Stimulated activated CD8-positive, alpha-beta memory T cell treated with anti-CD3 and anti-CD28 coated beads, Interleukin-4, amount 100 ng/mL, for 1 hour (primary cell): ENCODE data around the gene TMEM178B.

Experiments
- DNase-seq, 2 donors: peaks; one replicate each; pipeline ENCODE4 v3.0.0-alpha.2; 2020; ENCODE audit warnings: low read depth in 2 of 2, low spot score in 1 of 2

Gene TMEM178B

GRCh38 chr7:141220263-141220880 is 146.5 kb downstream of the TMEM178B start:
- no peak for DNase-seq

GRCh38 chr7:141221007-141221612 is 147.2 kb downstream of the TMEM178B start:
- DNase-seq, result no peak

GRCh38 chr7:141225916-141226618 is 152.2 kb downstream of the TMEM178B start:
- no peak for DNase-seq

- DNase-seq, result no peak
Observed at GRCh38 chr7:141227454-141227853, 153.6 kb downstream of the TMEM178B start.

- DNase-seq, result no peak
Observed at GRCh38 chr7:141228482-141228881, 154.6 kb downstream of the TMEM178B start.

- DNase-seq, result no peak
Observed at GRCh38 chr7:141231018-141231792, 157.3 kb downstream of the TMEM178B start.

DNA sequence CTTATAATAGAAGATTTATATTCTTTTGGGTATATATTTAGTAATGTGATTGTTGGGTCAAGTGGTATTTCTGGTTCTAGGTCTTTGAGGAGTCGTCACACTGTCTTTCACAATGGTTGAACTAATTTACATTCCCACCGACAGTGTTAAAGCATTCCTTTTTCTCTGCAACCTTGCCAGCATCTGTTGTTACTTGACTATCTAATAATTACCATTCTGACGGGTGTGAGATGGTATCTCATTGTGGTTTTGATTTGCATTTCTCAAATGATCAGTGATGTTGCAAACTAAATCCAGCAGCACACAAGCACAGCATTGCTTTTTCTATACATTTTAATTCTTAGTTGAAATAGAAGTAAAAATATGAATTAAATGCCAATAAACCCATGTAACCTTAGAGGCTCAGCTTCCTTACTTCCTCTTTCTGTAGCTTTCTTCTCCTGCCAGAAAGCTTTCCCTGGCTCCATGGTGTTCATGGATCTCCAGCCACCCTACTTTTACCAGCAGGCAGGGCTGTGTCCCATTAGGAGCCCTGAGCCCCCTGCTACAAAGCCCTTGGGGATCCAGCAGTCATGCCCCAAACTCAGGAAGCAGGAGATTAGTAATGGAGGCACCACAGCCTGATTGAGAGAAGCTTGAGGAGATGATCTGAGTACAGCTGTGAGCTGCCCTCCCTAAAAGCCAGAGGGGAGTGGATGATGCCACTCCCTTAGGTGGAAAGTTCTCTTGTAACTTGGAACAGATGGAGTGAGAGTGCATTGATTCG is 158.6 kb downstream of the TMEM178B start:
- no peak for DNase-seq

- no peak for DNase-seq
Observed at GRCh38 chr7:141234335-141235105, 160.7 kb downstream of the TMEM178B start.

- DNase-seq, result no peak
Observed at GRCh38 chr7:141235656-141236055, 161.8 kb downstream of the TMEM178B start.

- DNase-seq, result no peak
Observed at GRCh38 chr7:141238596-141239243, 164.9 kb downstream of the TMEM178B start.

DNA sequence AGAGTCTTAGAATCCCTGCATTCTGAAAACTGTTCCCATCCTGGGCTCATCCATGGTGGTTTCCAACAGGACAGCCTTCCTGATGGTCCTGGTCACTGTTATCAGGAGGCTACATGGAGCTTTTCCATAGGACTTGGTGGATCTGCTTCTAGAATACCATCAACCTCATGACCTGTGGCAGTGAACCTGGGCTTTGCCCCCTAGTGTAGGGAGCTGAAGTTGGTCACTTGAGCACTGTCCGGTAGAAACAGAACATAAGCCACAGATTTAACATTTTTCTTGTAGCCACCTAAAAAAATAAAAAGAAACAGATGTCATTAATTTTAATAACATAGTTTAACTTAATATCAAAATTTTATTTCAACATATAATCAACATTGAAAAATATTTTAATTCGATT is 165.8 kb downstream of the TMEM178B start:
- no peak for DNase-seq

DNA sequence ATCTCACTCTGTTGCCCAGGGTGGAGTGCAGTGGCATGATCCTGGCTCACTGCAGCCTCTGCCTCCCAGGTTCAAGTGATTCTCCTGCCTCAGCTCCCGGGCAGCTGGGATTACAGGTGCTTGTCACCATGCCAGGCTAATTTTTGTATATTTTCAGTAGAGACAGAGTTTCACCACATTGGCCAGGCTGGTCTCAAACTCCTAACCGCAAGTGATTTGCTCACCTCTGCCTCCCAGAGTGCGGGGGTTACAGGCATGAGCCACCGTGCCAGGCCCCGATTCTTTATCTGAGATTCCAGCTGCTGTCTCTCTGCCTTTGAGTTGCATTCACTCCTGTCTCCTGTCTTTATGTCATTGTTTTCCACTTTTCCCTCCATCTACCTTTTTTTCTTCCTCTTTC is 168.7 kb downstream of the TMEM178B start:
- no peak for DNase-seq

DNA sequence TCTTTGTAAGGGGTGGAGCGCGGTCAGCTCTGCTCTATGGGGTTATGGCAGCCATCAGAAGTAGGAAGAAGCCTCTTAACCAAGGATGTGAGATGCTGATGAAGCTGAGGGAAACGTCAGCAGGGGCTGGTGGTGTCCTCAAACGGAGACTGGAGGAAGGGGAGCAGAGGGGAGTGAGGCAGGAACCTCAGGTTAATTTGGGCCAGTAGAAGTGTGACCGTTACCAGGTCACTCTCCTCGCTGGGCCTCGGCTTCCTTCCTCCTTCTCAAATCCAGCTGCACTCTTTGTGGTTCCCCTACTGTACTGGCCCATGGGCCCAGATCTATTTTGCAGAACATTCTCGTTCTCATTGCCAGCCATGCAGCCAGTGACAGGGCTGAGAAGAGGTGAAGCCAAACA is 169.5 kb downstream of the TMEM178B start:
- DNase-seq, result no peak

DNA sequence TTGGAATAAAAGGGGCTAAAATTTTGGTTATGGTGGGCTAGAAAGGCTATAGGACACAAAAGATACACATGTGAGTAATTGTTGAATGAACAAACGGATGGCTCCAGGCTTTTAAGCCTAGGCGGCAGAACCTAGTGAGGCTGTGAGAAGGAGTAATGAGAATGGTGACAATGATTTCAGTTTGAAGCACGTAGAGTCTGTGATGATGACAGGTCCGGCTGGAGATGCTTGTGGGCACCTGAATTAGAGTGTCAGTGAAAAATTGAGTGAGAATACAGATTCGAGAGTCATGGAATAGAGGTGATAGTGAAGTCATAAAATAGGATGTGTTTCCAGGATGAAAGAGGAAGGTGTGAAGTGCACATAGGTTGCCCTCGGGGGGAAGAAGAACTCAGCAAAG is 170.6 kb downstream of the TMEM178B start:
- DNase-seq, result no peak

- no peak for DNase-seq
Observed at GRCh38 chr7:141246426-141246825, 172.6 kb downstream of the TMEM178B start.

GRCh38 chr7:141251180-141251579 is 177.3 kb downstream of the TMEM178B start:
- DNase-seq, result no peak

DNA sequence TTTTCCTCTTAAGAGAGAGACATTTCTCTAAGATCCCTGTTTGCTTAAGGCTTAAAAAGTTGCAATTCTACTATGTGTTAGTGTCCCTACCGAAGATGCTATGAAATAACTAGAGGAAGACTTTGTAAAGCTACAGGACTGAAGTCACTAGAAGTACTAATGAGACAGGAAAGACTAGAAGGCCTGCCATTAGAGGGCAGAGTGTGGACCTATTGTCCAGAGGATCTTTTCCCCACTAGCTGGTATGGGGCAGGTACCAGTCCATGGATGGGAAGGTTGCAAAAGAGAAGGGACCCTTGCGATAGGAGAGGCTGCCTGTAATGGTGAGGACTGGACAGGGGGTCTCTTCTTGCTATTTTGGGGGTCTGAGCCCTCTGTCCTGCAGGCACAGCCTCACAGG is 178.1 kb downstream of the TMEM178B start:
- no peak for DNase-seq

DNA sequence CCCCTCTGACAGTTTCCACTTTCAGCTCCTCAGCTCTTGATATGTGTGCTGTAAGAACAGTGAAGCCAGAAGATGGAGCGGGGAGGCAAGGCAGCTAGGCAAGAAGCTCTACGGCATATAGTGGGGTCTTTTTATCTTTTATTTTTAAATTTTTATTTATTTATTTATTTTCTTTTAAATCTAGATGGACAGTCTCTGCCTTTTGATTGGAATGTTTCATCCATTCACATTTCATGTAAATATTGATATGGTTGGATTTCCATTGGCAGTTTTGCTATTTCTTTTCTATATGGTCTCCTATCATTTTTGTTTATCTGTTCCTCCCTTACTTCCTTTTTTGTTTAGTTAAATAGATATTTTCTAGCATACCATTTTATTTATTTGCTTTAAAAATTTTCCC is 183.7 kb downstream of the TMEM178B start:
- no peak for DNase-seq

DNA sequence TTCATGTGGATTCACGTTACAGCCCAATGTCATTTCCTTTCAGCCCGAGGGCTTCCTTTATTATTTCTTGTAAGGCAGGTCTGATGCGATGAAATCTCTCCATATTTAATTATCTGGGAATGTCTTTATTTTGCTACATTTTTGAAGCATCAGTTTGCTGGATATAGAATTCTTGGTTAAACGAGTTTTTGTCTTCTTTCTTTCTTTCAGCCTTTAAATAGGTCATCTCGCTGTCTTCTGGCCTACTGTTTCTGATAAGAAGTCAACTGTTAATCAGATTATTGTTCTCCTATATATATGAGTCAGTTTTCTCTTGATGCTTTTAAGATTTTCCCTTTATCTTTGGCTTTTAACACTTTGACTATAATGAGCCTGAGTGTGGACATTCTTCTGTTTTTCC is 184.7 kb downstream of the TMEM178B start:
- no peak for DNase-seq
